ENCODE results near the gene FAM89B. TPM values are rescaled to one million over a fixed set of nuclear protein-coding genes. Genes with fewer than 3 reads are reported as not detected.

The FAM89B gene
- total and polyA plus RNA-seq, 2 donors (not counting 3 experiments of a cell fraction or from before 2014, with no cell fraction given) = 63.1 to 153 TPM

DNA sequence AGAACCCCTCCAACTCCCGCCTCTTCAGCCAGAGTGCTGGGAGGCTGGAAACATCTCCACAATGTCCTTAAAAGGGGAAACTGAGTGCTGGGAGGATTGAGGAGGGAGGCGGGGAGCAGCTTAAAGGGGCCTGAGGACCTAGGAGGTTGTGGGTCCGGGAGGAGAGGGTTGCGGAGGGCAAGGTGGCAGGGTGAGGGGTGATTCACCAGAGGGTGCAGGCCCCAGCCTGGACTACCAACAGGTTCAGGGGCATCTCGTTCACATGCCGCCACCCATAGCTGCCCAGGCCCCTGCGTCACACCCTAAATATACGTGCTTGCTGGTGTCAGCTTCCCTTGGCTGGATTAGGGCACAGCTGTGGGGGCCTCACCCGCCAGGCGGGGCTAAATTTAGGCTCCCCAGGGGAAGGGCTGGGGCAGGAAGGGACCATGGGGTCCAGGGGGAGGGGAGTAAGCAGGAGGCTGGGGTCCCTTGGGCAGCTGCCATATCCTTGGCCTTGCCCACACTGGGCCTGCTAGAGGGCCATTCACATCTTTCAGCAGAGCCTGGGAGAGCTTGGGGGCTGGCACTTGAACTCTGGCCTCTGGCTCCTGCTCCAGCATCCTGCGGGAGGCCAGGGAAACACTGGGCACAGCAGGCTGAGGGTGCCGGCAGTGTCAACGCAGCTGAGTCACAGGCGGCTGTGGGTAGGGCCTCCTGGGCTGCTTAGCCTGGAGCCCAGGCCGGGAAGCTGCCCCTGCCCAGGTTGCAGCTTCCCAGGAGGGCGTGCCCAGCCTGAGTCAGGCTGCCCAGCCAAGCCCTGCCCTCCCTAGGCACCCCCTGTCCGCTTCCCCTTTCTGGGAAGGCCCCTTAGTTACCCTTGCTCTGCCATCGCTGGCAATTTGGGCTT, 4.8 kb downstream of the FAM89B start:
- no peaks in the 10 kb centered on the region for H3K27me3 ChIP-seq (ENCODE audit: control insufficient read depth in 2 of 2, insufficient read depth in 2 of 2, low read length in 2 of 2)
- no peaks in the 10 kb centered on the region for H3K9me3 ChIP-seq (replicated peaks; ENCODE audit: control insufficient read depth, insufficient read depth, low read length)
- H3K27ac ChIP-seq (ENCODE audit: insufficient read depth, low read depth, low read length) = peak overlapping the region; percentile 16
- DNase-seq (ENCODE audit: low read depth, low spot score) (peak; percentile 52), FAIRE-seq (peak; percentile 86)
- ChIA-PET CTCF (interaction anchor here (0.7 to 9.7 kb wide), 3 partner anchors 13 to 36 kb away, joined by 3 to 167 read pairs (median 22); no protein-coding TSS in a partner anchor), POLR2A (interaction anchor here (1.1 kb wide), 1 partner anchor 16 kb away, joined by 3 read pairs; no protein-coding TSS in a partner anchor)
- no peaks in the 10 kb centered on the region for H4K20me1 ChIP-seq (replicated peaks; ENCODE audit: control insufficient read depth, extremely low read depth, insufficient read depth, low read length)
- H3K36me3 ChIP-seq (ENCODE audit: control insufficient read depth in 2 of 2, extremely low read depth in 1 of 2, insufficient read depth in 2 of 2, low read length in 2 of 2) = no peaks in the 10 kb centered on the region
- peak overlapping the region; percentile 20 for H3K9ac ChIP-seq (replicated peaks; ENCODE audit: extremely low read depth, insufficient read depth, low read length)
- BruUV-seq (replicated peaks) = no TSS peak
- H3K79me2 ChIP-seq (ENCODE audit: control insufficient read depth, insufficient read depth, low read length) = peaks cover 11% of the 10 kb centered on the region
- H3K4me3 ChIP-seq (replicated peaks in 1 of 3; ENCODE audit: insufficient read depth in 1 of 3, low read depth in 1 of 3, low read length in 3 of 3) = peak overlapping the region in 1 of 3 experiments; percentile 23
- no peaks in the 10 kb centered on the region for H3K9me1 ChIP-seq (replicated peaks; ENCODE audit: control insufficient read depth, extremely low read depth, insufficient read depth, low read length)
- TF ChIP-seq EZH2 (IDR thresholded peaks at IDR 0.05; ENCODE audit: borderline replicate concordance, low read depth, low read length, severe bottlenecking) (no peak), POLR2AphosphoS5 (IDR thresholded peaks at IDR 0.05; ENCODE audit: insufficient read depth, low read depth, low read length) (peak; percentile 53)
- H2AFZ ChIP-seq (ENCODE audit: low read depth, low read length) = no peak overlapping the region
- intact Hi-C loops (cut with micrococcal nuclease) = no loop called here
- H3K4me1 ChIP-seq (ENCODE audit: control insufficient read depth, extremely low read depth, insufficient read depth, low read length) = peaks cover 36% of the 10 kb centered on the region
- dilution Hi-C loops (cut with MboI; ENCODE audit: extremely low pct_ligation_motif_present, low sequenced_read_pairs) = no loop called here
- H3K4me2 ChIP-seq (ENCODE audit: insufficient read depth, low read length) = peak overlapping the region; percentile 41

DNA sequence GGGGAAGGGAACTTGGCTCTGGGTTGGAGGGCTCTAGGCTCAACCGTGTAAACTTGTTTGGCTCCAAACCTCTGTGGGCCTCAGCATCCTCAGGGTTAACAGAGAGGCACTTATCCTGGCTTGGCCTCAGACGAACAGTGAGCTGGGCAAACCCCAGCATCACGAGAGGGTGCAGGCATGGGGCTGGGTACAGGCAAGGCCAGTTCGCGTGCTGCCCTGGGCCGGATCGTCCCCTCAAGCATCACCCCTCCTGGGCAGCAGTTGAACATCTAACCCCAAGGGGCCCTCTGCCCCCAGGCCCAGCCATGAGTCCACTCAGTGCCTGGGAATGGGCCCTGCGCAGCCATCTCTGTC, 5.4 kb downstream of the FAM89B start:
- Histone ChIP-seq H3K36me3 (ENCODE audit: control insufficient read depth in 2 of 2, extremely low read depth in 1 of 2, insufficient read depth in 2 of 2, low read length in 2 of 2) (no peaks in the 10 kb centered on the region), H3K79me2 (ENCODE audit: control insufficient read depth, insufficient read depth, low read length) (peaks cover 10% of the 10 kb centered on the region), H3K4me3 (replicated peaks in 1 of 3; ENCODE audit: insufficient read depth in 1 of 3, low read depth in 1 of 3, low read length in 3 of 3) (no peak overlapping the region), H3K4me2 (ENCODE audit: insufficient read depth, low read length) (no peak overlapping the region), H4K20me1 (replicated peaks; ENCODE audit: control insufficient read depth, extremely low read depth, insufficient read depth, low read length) (no peaks in the 10 kb centered on the region), H3K27me3 (ENCODE audit: control insufficient read depth in 2 of 2, insufficient read depth in 2 of 2, low read length in 2 of 2) (no peaks in the 10 kb centered on the region), H3K9me1 (replicated peaks; ENCODE audit: control insufficient read depth, extremely low read depth, insufficient read depth, low read length) (no peaks in the 10 kb centered on the region), H3K27ac (ENCODE audit: insufficient read depth, low read depth, low read length) (no peak overlapping the region), H3K4me1 (ENCODE audit: control insufficient read depth, extremely low read depth, insufficient read depth, low read length) (peaks cover 36% of the 10 kb centered on the region), H3K9ac (replicated peaks; ENCODE audit: extremely low read depth, insufficient read depth, low read length) (no peak overlapping the region), H2AFZ (ENCODE audit: low read depth, low read length) (no peak overlapping the region), H3K9me3 (replicated peaks; ENCODE audit: control insufficient read depth, insufficient read depth, low read length) (no peaks in the 10 kb centered on the region)
- no peak for FAIRE-seq
- dilution Hi-C loops (cut with MboI; ENCODE audit: extremely low pct_ligation_motif_present, low sequenced_read_pairs) (no loop called here), intact Hi-C loops (cut with micrococcal nuclease) (no loop called here)
- no peak for DNase-seq (ENCODE audit: low read depth, low spot score)
- TF ChIP-seq POLR2A (IDR thresholded peaks at IDR 0.05; ENCODE audit: low read depth, low read length) (no peak), FOS (IDR thresholded peaks at IDR 0.05; ENCODE audit: borderline replicate concordance, insufficient read depth, low read length) (no peak), JUN (IDR thresholded peaks at IDR 0.05; ENCODE audit: borderline replicate concordance, insufficient read depth, insufficient read length, low read depth) (no peak), EZH2 (IDR thresholded peaks at IDR 0.05; ENCODE audit: borderline replicate concordance, low read depth, low read length, severe bottlenecking) (no peak), POLR2AphosphoS5 (IDR thresholded peaks at IDR 0.05; ENCODE audit: insufficient read depth, low read depth, low read length) (no peak), MYC (IDR thresholded peaks at IDR 0.05; ENCODE audit: low read depth, low read length) (no peak), GATA2 (IDR thresholded peaks at IDR 0.05; ENCODE audit: insufficient read depth, insufficient read length, low read depth, low read length) (no peak)
- TF ChIP-seq, protein P1, sequence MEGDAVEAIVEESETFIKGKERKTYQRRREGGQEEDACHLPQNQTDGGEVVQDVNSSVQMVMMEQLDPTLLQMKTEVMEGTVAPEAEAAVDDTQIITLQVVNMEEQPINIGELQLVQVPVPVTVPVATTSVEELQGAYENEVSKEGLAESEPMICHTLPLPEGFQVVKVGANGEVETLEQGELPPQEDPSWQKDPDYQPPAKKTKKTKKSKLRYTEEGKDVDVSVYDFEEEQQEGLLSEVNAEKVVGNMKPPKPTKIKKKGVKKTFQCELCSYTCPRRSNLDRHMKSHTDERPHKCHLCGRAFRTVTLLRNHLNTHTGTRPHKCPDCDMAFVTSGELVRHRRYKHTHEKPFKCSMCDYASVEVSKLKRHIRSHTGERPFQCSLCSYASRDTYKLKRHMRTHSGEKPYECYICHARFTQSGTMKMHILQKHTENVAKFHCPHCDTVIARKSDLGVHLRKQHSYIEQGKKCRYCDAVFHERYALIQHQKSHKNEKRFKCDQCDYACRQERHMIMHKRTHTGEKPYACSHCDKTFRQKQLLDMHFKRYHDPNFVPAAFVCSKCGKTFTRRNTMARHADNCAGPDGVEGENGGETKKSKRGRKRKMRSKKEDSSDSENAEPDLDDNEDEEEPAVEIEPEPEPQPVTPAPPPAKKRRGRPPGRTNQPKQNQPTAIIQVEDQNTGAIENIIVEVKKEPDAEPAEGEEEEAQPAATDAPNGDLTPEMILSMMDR (IDR thresholded peaks at IDR 0.05; ENCODE audit: extremely low read depth in 1 of 2, insufficient read depth in 1 of 2, low read depth in 1 of 2, low read length in 2 of 2) = no peak
- TF ChIP-seq, protein P2, sequence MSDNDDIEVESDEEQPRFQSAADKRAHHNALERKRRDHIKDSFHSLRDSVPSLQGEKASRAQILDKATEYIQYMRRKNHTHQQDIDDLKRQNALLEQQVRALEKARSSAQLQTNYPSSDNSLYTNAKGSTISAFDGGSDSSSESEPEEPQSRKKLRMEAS (IDR thresholded peaks at IDR 0.05; ENCODE audit: insufficient read depth, insufficient read length) = no peak
- ChIA-PET CTCF (interaction anchor here (3.9 to 9.7 kb wide), 2 partner anchors 12 to 37 kb away, joined by 22 to 167 read pairs; no protein-coding TSS in a partner anchor), POLR2A (no interaction called here)
- BruUV-seq (replicated peaks) = no TSS peak

Data from endothelial cell of umbilical vein (primary cell).